MM.1S (cell line): ENCODE measurements around the gene KLC1.

Experiments used
- DNase-seq: peaks from one replicate; pipeline ENCODE4 v3.0.0-alpha.2; 2015
- H2AFZ ChIP-seq: fragments of 300-600 bp; sonication (generic); 2 replicates; pipeline ENCODE4 v1.6.0; 2016; ENCODE audit warnings: antibody characterized with exemption, low read length
- H3F3A ChIP-seq: fragments of 300-600 bp; sonication (generic); 2 replicates; pipeline ENCODE4 v1.6.1; 2016; ENCODE audit warnings: mild to moderate bottlenecking, antibody characterized with exemption, low read length, moderate library complexity, mixed read lengths; ENCODE audit not compliant: insufficient read depth
- H3K27ac ChIP-seq: fragments of 300-600 bp; sonication (generic); 2 replicates; pipeline ENCODE4 v1.5.1; 2016; ENCODE audit warnings: mild to moderate bottlenecking, low read length
- H3K27me3 ChIP-seq: fragments of 300-600 bp; sonication (generic); replicated peaks from 2 replicates; pipeline ENCODE4 v1.6.0; 2016; ENCODE audit warnings: low read length; ENCODE audit not compliant: insufficient read depth
- H3K36me3 ChIP-seq: fragments of 300-600 bp; sonication (generic); replicated peaks from 2 replicates; pipeline ENCODE4 v1.6.1; 2016; ENCODE audit warnings: mild to moderate bottlenecking, low read length, mixed read lengths; ENCODE audit not compliant: insufficient read depth
- H3K4me1 ChIP-seq: fragments of 300-600 bp; sonication (generic); 2 replicates; pipeline ENCODE4 v1.6.1; 2016; ENCODE audit warnings: low read length, mixed read lengths
- H3K4me2 ChIP-seq: fragments of 300-600 bp; sonication (generic); 2 replicates; pipeline ENCODE4 v1.6.0; 2016; ENCODE audit warnings: low read depth, low read length
- H3K4me3 ChIP-seq: fragments of 300-600 bp; sonication (generic); 2 replicates; pipeline ENCODE4 v1.5.1; 2016; ENCODE audit warnings: low read length, mixed read lengths
- H3K79me2 ChIP-seq: fragments of 300-600 bp; sonication (generic); 2 replicates; pipeline ENCODE4 v1.6.1; 2016; ENCODE audit warnings: mixed run types, low read length, mixed read lengths
- H3K9ac ChIP-seq: fragments of 300-600 bp; sonication (generic); 2 replicates; pipeline ENCODE4 v1.6.1; 2016; ENCODE audit warnings: low read length, mixed read lengths
- H3K9me2 ChIP-seq: fragments of 300-600 bp; sonication (generic); replicated peaks from 2 replicates; pipeline ENCODE4 v1.6.1; 2016; ENCODE audit warnings: mild to moderate bottlenecking, low read length, mixed read lengths; ENCODE audit not compliant: insufficient read depth
- H3K9me3 ChIP-seq: fragments of 300-600 bp; sonication (generic); replicated peaks from 2 replicates; pipeline ENCODE4 v1.6.1; 2016; ENCODE audit warnings: mild to moderate bottlenecking, low read length, mixed read lengths; ENCODE audit not compliant: insufficient read depth
- H4K20me1 ChIP-seq: fragments of 300-600 bp; sonication (generic); 2 replicates; pipeline ENCODE4 v1.6.1; 2016; ENCODE audit warnings: mild to moderate bottlenecking, low read length, moderate library complexity, mixed read lengths; ENCODE audit not compliant: insufficient read depth
- EZH2 ChIP-seq: fragments of 300-600 bp; sonication (generic); optimal IDR thresholded peaks from 2 replicates; pipeline ENCODE3; 2017; ENCODE audit warnings: low read depth, mild to moderate bottlenecking, antibody characterized with exemption, low read length, mixed read lengths
- EZH2phosphoT487 ChIP-seq: fragments of 300-600 bp; sonication (generic); IDR thresholded peaks from 2 replicates; pipeline ENCODE4 v1.6.1; 2018; ENCODE audit warnings: antibody characterized with exemption, low read length
- TF ChIP-seq, protein P1 (sequence below): fragments of 300-600 bp; sonication (generic); IDR thresholded peaks from 2 replicates; pipeline ENCODE4 v1.5.1; 2016; ENCODE audit warnings: antibody characterized with exemption, low read length, mixed read lengths

KLC1 gene

DNA sequence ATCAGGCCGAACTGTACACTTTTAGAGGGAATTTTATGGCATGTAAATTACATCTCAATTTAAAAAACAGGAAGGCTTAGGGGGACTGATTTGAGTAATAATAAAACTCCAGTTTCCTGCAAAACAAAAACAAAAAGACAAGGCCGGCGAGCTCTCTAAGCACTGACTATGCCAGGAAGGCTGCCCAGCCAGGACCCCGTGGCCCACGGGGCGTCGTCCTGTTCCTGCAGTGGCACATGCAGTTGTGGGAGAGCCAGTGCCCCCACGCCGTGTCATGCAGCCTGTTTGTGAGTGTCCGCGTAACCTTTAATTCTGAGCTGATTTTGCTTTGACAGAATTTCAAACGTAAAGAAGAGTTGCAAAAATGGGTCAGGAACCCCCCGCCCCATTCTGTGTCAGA, 75.7 kb downstream of the KLC1 start:
- Histone ChIP-seq H3K79me2 (no peaks in the 10 kb centered on the region), H3K27me3 (no peaks in the 10 kb centered on the region), H3K9ac (no peak overlapping the region), H3F3A (no peaks in the 10 kb centered on the region), H3K27ac (no peak overlapping the region), H3K4me2 (no peak overlapping the region), H3K9me3 (no peaks in the 10 kb centered on the region), H3K4me1 (no peaks in the 10 kb centered on the region), H4K20me1 (no peaks in the 10 kb centered on the region), H3K36me3 (no peaks in the 10 kb centered on the region), H2AFZ (no peak overlapping the region), H3K9me2 (no peaks in the 10 kb centered on the region), H3K4me3 (no peak overlapping the region)
- TF ChIP-seq EZH2phosphoT487 (no peak), EZH2 (no peak)
- TF ChIP-seq, protein P1, sequence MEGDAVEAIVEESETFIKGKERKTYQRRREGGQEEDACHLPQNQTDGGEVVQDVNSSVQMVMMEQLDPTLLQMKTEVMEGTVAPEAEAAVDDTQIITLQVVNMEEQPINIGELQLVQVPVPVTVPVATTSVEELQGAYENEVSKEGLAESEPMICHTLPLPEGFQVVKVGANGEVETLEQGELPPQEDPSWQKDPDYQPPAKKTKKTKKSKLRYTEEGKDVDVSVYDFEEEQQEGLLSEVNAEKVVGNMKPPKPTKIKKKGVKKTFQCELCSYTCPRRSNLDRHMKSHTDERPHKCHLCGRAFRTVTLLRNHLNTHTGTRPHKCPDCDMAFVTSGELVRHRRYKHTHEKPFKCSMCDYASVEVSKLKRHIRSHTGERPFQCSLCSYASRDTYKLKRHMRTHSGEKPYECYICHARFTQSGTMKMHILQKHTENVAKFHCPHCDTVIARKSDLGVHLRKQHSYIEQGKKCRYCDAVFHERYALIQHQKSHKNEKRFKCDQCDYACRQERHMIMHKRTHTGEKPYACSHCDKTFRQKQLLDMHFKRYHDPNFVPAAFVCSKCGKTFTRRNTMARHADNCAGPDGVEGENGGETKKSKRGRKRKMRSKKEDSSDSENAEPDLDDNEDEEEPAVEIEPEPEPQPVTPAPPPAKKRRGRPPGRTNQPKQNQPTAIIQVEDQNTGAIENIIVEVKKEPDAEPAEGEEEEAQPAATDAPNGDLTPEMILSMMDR, result no peak
- no peak for DNase-seq

DNA sequence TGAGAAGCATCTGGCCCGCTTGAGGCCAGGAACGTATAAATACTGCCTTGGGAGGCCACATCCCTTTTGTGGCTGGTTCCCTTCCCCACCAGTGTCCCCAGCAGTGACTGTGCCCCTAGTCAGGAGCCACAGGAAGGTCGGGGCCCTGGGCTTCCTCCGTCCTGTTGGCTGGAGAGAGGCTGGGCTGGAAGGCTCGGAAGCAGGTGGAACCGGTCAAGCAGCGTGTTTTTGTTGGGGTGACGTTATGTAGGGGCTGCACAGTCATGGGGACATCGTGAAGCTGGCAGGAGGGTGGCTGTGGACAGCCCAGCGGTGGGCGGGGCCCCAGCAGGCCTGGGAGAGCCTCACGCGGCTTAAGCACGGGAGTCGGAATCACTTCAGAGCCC, 76.1 kb downstream of the KLC1 start:
- Histone ChIP-seq H3K4me3 (no peak overlapping the region), H3K27ac (no peak overlapping the region), H3K4me1 (no peaks in the 10 kb centered on the region), H3K4me2 (no peak overlapping the region), H3K27me3 (no peaks in the 10 kb centered on the region), H3K9me3 (no peaks in the 10 kb centered on the region), H2AFZ (no peak overlapping the region), H3F3A (no peaks in the 10 kb centered on the region), H4K20me1 (no peaks in the 10 kb centered on the region), H3K9ac (no peak overlapping the region), H3K36me3 (no peaks in the 10 kb centered on the region), H3K79me2 (no peaks in the 10 kb centered on the region), H3K9me2 (no peaks in the 10 kb centered on the region)
- DNase-seq, result no peak
- TF ChIP-seq, protein P1, result no peak
- TF ChIP-seq EZH2phosphoT487 (no peak), EZH2 (no peak)

DNA sequence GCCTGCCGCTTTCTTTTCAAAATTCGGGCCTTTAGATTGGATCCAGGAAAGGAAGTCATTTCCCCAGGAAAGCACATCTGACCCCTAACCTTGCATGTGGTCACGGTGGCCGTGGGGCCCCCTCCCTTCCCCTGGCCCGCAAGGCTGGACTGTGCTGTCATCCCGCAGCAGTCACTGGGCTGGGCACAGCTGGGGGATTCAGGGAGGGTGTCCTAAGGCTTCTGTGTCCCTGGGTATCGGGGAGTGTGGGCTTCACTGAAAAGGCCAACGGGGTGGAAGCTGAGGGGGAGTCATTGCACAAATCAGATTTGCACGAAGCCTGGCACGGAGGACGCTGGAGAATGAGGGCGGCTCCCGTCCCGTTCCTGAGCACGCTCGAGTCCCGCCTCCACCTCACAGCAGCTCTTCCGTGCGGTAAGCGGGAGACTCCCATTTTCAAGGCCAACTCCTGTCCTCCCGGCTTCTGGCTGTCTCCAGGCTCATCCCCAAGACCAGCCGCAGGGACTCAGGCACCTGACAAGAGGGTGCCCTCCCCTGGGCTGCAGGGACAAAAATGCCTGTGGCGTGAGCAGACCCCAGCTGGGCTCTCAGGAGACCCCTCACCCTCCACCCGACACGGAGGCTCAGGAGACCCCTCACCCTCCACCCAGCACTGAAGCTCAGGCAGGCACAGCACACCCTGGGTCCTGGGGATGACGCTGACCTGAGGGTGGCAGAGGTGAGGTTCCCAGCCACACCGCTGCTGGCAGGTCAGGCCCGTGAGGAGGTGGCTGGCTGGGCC, 76.7 kb downstream of the KLC1 start:
- Histone ChIP-seq H3K36me3 (no peaks in the 10 kb centered on the region), H3K9me2 (no peaks in the 10 kb centered on the region), H2AFZ (no peak overlapping the region), H4K20me1 (no peaks in the 10 kb centered on the region), H3K27me3 (no peaks in the 10 kb centered on the region), H3K27ac (no peak overlapping the region), H3K4me1 (no peaks in the 10 kb centered on the region), H3K4me3 (no peak overlapping the region), H3K79me2 (no peaks in the 10 kb centered on the region), H3K9me3 (no peaks in the 10 kb centered on the region), H3K4me2 (no peak overlapping the region), H3F3A (no peaks in the 10 kb centered on the region), H3K9ac (no peak overlapping the region)
- DNase-seq, result no peak
- TF ChIP-seq, protein P1, result no peak
- TF ChIP-seq EZH2phosphoT487 (no peak), EZH2 (no peak)
